H1 (cell line): Measurements from ENCODE around the gene FMNL2. TPM values are rescaled to one million over a fixed set of nuclear protein-coding genes. Genes with fewer than 3 reads are reported as not detected.

ENCODE experiments used
- CTCF ChIA-PET: fragments of 300-600 bp; sonication (Branson Sonifier 250); formaldehyde crosslinking; loops from one replicate; lab custom pipeline; 2021; ENCODE audit not compliant: partially characterized antibody; lab: Charles Lee
- POLR2A ChIA-PET: fragments of 300-600 bp; sonication (Branson Sonifier 250); formaldehyde crosslinking; loops from one replicate; lab custom pipeline; 2021; ENCODE audit warnings: inconsistent platforms; ENCODE audit not compliant: partially characterized antibody; lab: Charles Lee
- DNase-seq, 2 experiments: peaks; one replicate each; pipeline versions ENCODE4 v3.0.0 to v3.0.0-alpha.2; 2010 to 2022; ENCODE audit warnings: low spot score in 2 of 2, low read depth in 1 of 2, mixed read lengths in 1 of 2
- FAIRE-seq: peaks from 2 replicates; lab custom pipeline; 2011; peaks lifted over from hg19 to GRCh38; lab: Jason Lieb, UNC
- H2AFZ ChIP-seq: 2 replicates; pipeline ENCODE4 v1.8.1; 2012; ENCODE audit warnings: low read length, inconsistent platforms
- H2AK5ac ChIP-seq: 2 replicates; pipeline ENCODE4 v1.6.1; 2013; ENCODE audit warnings: low read depth, low read length
- H2BK120ac ChIP-seq: replicated peaks from 2 replicates; pipeline ENCODE3; 2013; ENCODE audit warnings: low read depth, low read length, inconsistent platforms
- H2BK12ac ChIP-seq: 2 replicates; pipeline ENCODE4 v1.6.1; 2013; ENCODE audit warnings: low read depth, low read length
- H2BK15ac ChIP-seq: 2 replicates; pipeline ENCODE4 v1.6.1; 2013; ENCODE audit warnings: low read length
- H2BK20ac ChIP-seq: 2 replicates; pipeline ENCODE4 v1.6.1; 2013; ENCODE audit warnings: low read length
- H2BK5ac ChIP-seq: 2 replicates; pipeline ENCODE4 v1.6.1; 2013; ENCODE audit warnings: low read depth, low read length
- H3K14ac ChIP-seq: 2 replicates; pipeline ENCODE4 v1.6.1; 2013; ENCODE audit warnings: inconsistent platforms; ENCODE audit not compliant: insufficient read length
- H3K18ac ChIP-seq: 2 replicates; pipeline ENCODE4 v1.6.1; 2013; ENCODE audit warnings: low read length; ENCODE audit errors: extremely low read depth
- H3K23ac ChIP-seq: 2 replicates; pipeline ENCODE4 v1.6.1; 2013; ENCODE audit warnings: inconsistent platforms; ENCODE audit not compliant: insufficient read length
- H3K23me2 ChIP-seq: 2 replicates; pipeline ENCODE4 v1.6.1; 2013; ENCODE audit warnings: low read depth, low read length
- H3K27ac ChIP-seq: 2 replicates; pipeline ENCODE4 v1.6.1; 2011; ENCODE audit warnings: low read depth, low read length, inconsistent platforms
- H3K27me3 ChIP-seq, 4 experiments: replicated peaks in 1 of 4; 1 replicate in 1 of 4; 2 replicates in 3 of 4; pipeline versions ENCODE4 v1.6.1 to v1.8.1; 2011 to 2013; ENCODE audit warnings: low read length in 3 of 4, mild to moderate bottlenecking in 3 of 4, inconsistent platforms in 2 of 4, mixed read lengths in 2 of 4, moderate library complexity in 1 of 4; ENCODE audit not compliant: control insufficient read depth in 3 of 4, insufficient read depth in 3 of 4; ENCODE audit errors: extremely low read depth in 1 of 4
- H3K36me3 ChIP-seq, 4 experiments: 2 replicates each; pipeline versions ENCODE4 v1.6.1 to v1.8.1; 2011 to 2013; ENCODE audit warnings: mild to moderate bottlenecking in 4 of 4, low read length in 3 of 4, moderate library complexity in 2 of 4, control low read depth in 1 of 4, inconsistent platforms in 1 of 4; ENCODE audit not compliant: insufficient read depth in 4 of 4, control insufficient read depth in 2 of 4
- H3K4ac ChIP-seq: replicated peaks from 2 replicates; pipeline ENCODE3; 2013; ENCODE audit warnings: low read length, low read depth, mixed read lengths, inconsistent platforms; ENCODE audit not compliant: insufficient read length
- H3K4me1 ChIP-seq, 4 experiments: replicated peaks in 1 of 4; 1 replicate in 1 of 4; 2 replicates in 3 of 4; pipeline versions ENCODE4 v1.6.1 to v1.8.1; 2011 to 2013; ENCODE audit warnings: low read length in 3 of 4, inconsistent platforms in 2 of 4, mixed read lengths in 1 of 4; ENCODE audit not compliant: insufficient read depth in 4 of 4, control insufficient read depth in 3 of 4
- H3K4me2 ChIP-seq, 2 experiments: 2 replicates each; pipeline versions ENCODE4 v1.6.1 to v1.8.1; 2011 to 2013; ENCODE audit warnings: low read depth in 2 of 2, low read length in 2 of 2, control low read depth in 1 of 2, inconsistent platforms in 1 of 2, mild to moderate bottlenecking in 1 of 2; ENCODE audit not compliant: insufficient read depth in 1 of 2
- H3K4me3 ChIP-seq, 4 experiments: fragments of 200-600, 300-600 bp in 1 of 4; sonication (generic), shearing (Covaris generic), sonication (Bioruptor Twin) in 1 of 4; 2 replicates each; pipeline versions ENCODE4 v1.5.1 to v1.8.1; 2011 to 2016; ENCODE audit warnings: low read length in 4 of 4, low read depth in 3 of 4, control low read depth in 2 of 4, inconsistent platforms in 2 of 4, mild to moderate bottlenecking in 2 of 4, mixed read lengths in 1 of 4, moderate library complexity in 1 of 4; ENCODE audit not compliant: insufficient read depth in 2 of 4; ENCODE audit errors: extremely low read depth in 1 of 4
- H3K56ac ChIP-seq: replicated peaks from 2 replicates; pipeline ENCODE3; 2013; ENCODE audit warnings: low read depth, mild to moderate bottlenecking, mixed read lengths, low read length, inconsistent platforms; ENCODE audit not compliant: insufficient read length
- H3K79me1 ChIP-seq: 2 replicates; pipeline ENCODE4 v1.6.1; 2013; ENCODE audit warnings: low read depth, low read length, control low read depth
- H3K79me2 ChIP-seq, 2 experiments: 2 replicates each; pipeline versions ENCODE4 v1.6.1 to v1.8.1; 2012 to 2013; ENCODE audit warnings: low read length in 2 of 2, mild to moderate bottlenecking in 2 of 2, inconsistent platforms in 1 of 2; ENCODE audit not compliant: insufficient read depth in 2 of 2, control insufficient read depth in 1 of 2
- H3K9ac ChIP-seq, 4 experiments: replicated peaks in 1 of 4; 1 replicate in 1 of 4; 2 replicates in 3 of 4; pipeline versions ENCODE4 v1.6.1 to v1.8.1; 2011 to 2013; ENCODE audit warnings: low read depth in 3 of 4, low read length in 3 of 4, control low read depth in 2 of 4, mild to moderate bottlenecking in 2 of 4, moderate library complexity in 2 of 4, inconsistent platforms in 1 of 4; ENCODE audit errors: extremely low read depth in 1 of 4
- H3K9me3 ChIP-seq, 2 experiments: 2 replicates each; pipeline versions ENCODE4 v1.6.1 to v1.8.1; 2012 to 2013; ENCODE audit warnings: mild to moderate bottlenecking in 2 of 2, moderate library complexity in 2 of 2, control low read depth in 1 of 2, inconsistent platforms in 1 of 2, low read depth in 1 of 2, low read length in 1 of 2, mixed read lengths in 1 of 2; ENCODE audit not compliant: insufficient read depth in 2 of 2
- H4K20me1 ChIP-seq, 2 experiments: replicated peaks in 1 of 2; 2 replicates each; pipeline versions ENCODE3 to v1.8.1; 2011 to 2013; ENCODE audit warnings: inconsistent platforms in 2 of 2, low read length in 2 of 2, mild to moderate bottlenecking in 1 of 2; ENCODE audit not compliant: insufficient read depth in 2 of 2, control insufficient read depth in 1 of 2
- H4K5ac ChIP-seq: 2 replicates; pipeline ENCODE4 v1.6.1; 2013; ENCODE audit warnings: low read length, low read depth, mixed read lengths, inconsistent platforms; ENCODE audit not compliant: insufficient read length
- H4K8ac ChIP-seq: 2 replicates; pipeline ENCODE4 v1.8.0; 2013; ENCODE audit warnings: mild to moderate bottlenecking, moderate library complexity, low read length, inconsistent platforms; ENCODE audit not compliant: insufficient read depth; ENCODE audit errors: extremely low read depth
- H4K91ac ChIP-seq: replicated peaks from 2 replicates; pipeline ENCODE3; 2013; ENCODE audit warnings: low read length, mixed read lengths, inconsistent platforms; ENCODE audit not compliant: insufficient read length
- ASH2L ChIP-seq: fragments of 200-600, 300-600 bp; sonication (generic); IDR thresholded peaks from one replicate; pipeline ENCODE4 v1.7.1; 2017; ENCODE audit warnings: low read length
- GABPA ChIP-seq: IDR thresholded peaks from 2 replicates; pipeline ENCODE4 v1.6.1; 2011; ENCODE audit warnings: mild to moderate bottlenecking, low read length, moderate library complexity, borderline replicate concordance; ENCODE audit not compliant: insufficient read depth
- SIX5 ChIP-seq: IDR thresholded peaks from 2 replicates; pipeline ENCODE4 v1.6.1; 2011; ENCODE audit warnings: mild to moderate bottlenecking, low read depth, low read length
- polyA plus RNA-seq, 7 experiments: library from polyadenylated mRNA; depleted of rRNA in 3 of 7; stranded (reverse) in 5 of 7; unstranded in 2 of 7; fragments of >200 nt in 5 of 7; fragments of 200-250 nt in 2 of 7; gene quantifications; 1 replicate in 5 of 7; 2 replicates in 1 of 7; 4 replicates in 1 of 7; pipeline versions ENCODE4 v1.2.1 to v1.2.3, GENCODE V29; 2011 to 2013; ENCODE audit warnings: missing spikeins in 2 of 7, mixed read lengths in 2 of 7
- total RNA-seq: library from RNA; stranded (reverse); fragmentation: NEBNext Ultra II Directional; extraction: Animal tissue kit (Norgen Biotek cat#: 25700); gene quantifications from 2 replicates; pipeline ENCODE4 v1.2.1, GENCODE V29; 2021

The FMNL2 gene
- total and polyA plus RNA-seq, 2 of the 8 experiments (the other 6 are each of a cell fraction or from before 2014, with no cell fraction given) = 15.5 to 45.1 TPM

GRCh38 chr2:152352616-152353015 lies 17.6 kb downstream of the FMNL2 start:
- H2BK12ac ChIP-seq = no peak overlapping the region
- H2BK15ac ChIP-seq = no peak overlapping the region
- no peaks in the 10 kb centered on the region; a peak in 1 of 8 replicates for H3K36me3 ChIP-seq
- ChIA-PET POLR2A (interaction anchor here (0.9 kb wide), 1 partner anchor 17 kb away, joined by 3 read pairs; no protein-coding TSS in a partner anchor), CTCF (interaction anchor here (1.1 to 1.8 kb wide), 5 partner anchors 10 to 327 kb away, joined by 3 to 6 read pairs (median 4); partner anchors contain the start of gene FMNL2)
- H3K23ac ChIP-seq = no peak overlapping the region
- H2AK5ac ChIP-seq = no peak overlapping the region
- FAIRE-seq (no peak), DNase-seq (no peak)
- H3K56ac ChIP-seq = no peak overlapping the region
- H3K79me1 ChIP-seq = peaks cover 11% of the 10 kb centered on the region
- H3K23me2 ChIP-seq = no peaks in the 10 kb centered on the region
- no peak overlapping the region for H4K91ac ChIP-seq
- no peak overlapping the region for H3K4me3 ChIP-seq
- H2AFZ ChIP-seq = no peak overlapping the region
- H4K20me1 ChIP-seq = peaks cover 4 to 11% of the 10 kb centered on the region in 2 experiments
- H3K9me3 ChIP-seq = no peaks in the 10 kb centered on the region
- H3K79me2 ChIP-seq = peaks cover 3 to 82% of the 10 kb centered on the region in 2 experiments; a peak in 3 of 4 replicates
- H3K27ac ChIP-seq = no peak overlapping the region
- no peak overlapping the region for H4K5ac ChIP-seq
- no peak overlapping the region for H3K9ac ChIP-seq
- no peak overlapping the region for H3K14ac ChIP-seq
- H4K8ac ChIP-seq = no peak overlapping the region
- no peak overlapping the region for H2BK20ac ChIP-seq
- no peak overlapping the region for H3K4ac ChIP-seq
- H3K18ac ChIP-seq = no peak overlapping the region
- H2BK5ac ChIP-seq = no peak overlapping the region
- H3K4me1 ChIP-seq = 0 out of 7 replicates have a peak, but pooled peaks cover 0 to 3% (median 0%) of the 10 kb centered on the region in 4 experiments
- H3K27me3 ChIP-seq = no peaks in the 10 kb centered on the region
- no peak overlapping the region for H3K4me2 ChIP-seq
- H2BK120ac ChIP-seq = no peak overlapping the region
- no peak for TF ChIP-seq SIX5
- no peak for TF ChIP-seq GABPA
- TF ChIP-seq ASH2L = no peak
